Mesenchymal stem cell (in vitro differentiated cells and primary cell): ENCODE measurements around the gene SLC50A1.
"Not testable (repeated sequence)": the region's sequence is repeated elsewhere in the genome, so short reads cannot be mapped to it uniquely, and the experiment has no call there.

ENCODE experiments used
- DNase-seq: peaks from one replicate; pipeline ENCODE4 v3.0.0-alpha.2; 2013
- H2AFZ ChIP-seq: one replicate; pipeline ENCODE4 v1.6.1; 2013; ENCODE audit warnings: low read depth, mild to moderate bottlenecking, control low read depth, inconsistent platforms, low read length, moderate library complexity
- H2AK5ac ChIP-seq: 2 replicates; pipeline ENCODE4 v1.6.1; 2013; ENCODE audit warnings: low read length, moderate library complexity, mild to moderate bottlenecking, inconsistent platforms; ENCODE audit not compliant: severe bottlenecking
- H2BK120ac ChIP-seq: one replicate; pipeline ENCODE4 v1.6.1; 2013; ENCODE audit warnings: low read depth, mild to moderate bottlenecking, inconsistent platforms, low read length, moderate library complexity
- H2BK12ac ChIP-seq, 2 experiments: one replicate each; pipeline ENCODE4 v1.6.1; 2013; ENCODE audit warnings: inconsistent platforms in 2 of 2, low read length in 2 of 2, mild to moderate bottlenecking in 2 of 2, moderate library complexity in 2 of 2, control low read depth in 1 of 2
- H2BK15ac ChIP-seq: one replicate; pipeline ENCODE4 v1.6.1; 2013; ENCODE audit warnings: mild to moderate bottlenecking, low read depth, inconsistent platforms; ENCODE audit not compliant: poor library complexity, severe bottlenecking
- H2BK5ac ChIP-seq: 2 replicates; pipeline ENCODE4 v1.6.1; 2013; ENCODE audit warnings: low read depth, mild to moderate bottlenecking, low read length, control low read depth, inconsistent platforms; ENCODE audit not compliant: poor library complexity, severe bottlenecking
- H3K14ac ChIP-seq, 2 experiments: one replicate each; pipeline ENCODE4 v1.6.1; 2013; ENCODE audit warnings: inconsistent platforms in 2 of 2, low read length in 2 of 2, control low read depth in 1 of 2, mild to moderate bottlenecking in 1 of 2, moderate library complexity in 1 of 2
- H3K18ac ChIP-seq, 2 experiments: one replicate each; pipeline ENCODE4 v1.6.1; 2013; ENCODE audit warnings: inconsistent platforms in 2 of 2, low read length in 2 of 2, control low read depth in 1 of 2, low read depth in 1 of 2, mild to moderate bottlenecking in 1 of 2
- H3K23ac ChIP-seq, 2 experiments: one replicate each; pipeline ENCODE4 v1.6.1; 2013; ENCODE audit warnings: inconsistent platforms in 2 of 2, low read length in 2 of 2, mild to moderate bottlenecking in 2 of 2, moderate library complexity in 2 of 2, control low read depth in 1 of 2
- H3K27ac ChIP-seq: 2 replicates; pipeline ENCODE4 v1.5.1; 2013; ENCODE audit warnings: mild to moderate bottlenecking, moderate library complexity, low read length, control low read depth, inconsistent platforms; ENCODE audit not compliant: poor library complexity, severe bottlenecking
- H3K27me3 ChIP-seq, 2 experiments: 2 replicates each; pipeline versions ENCODE4 v1.6.1 to v1.7.0; 2013; ENCODE audit warnings: low read length in 2 of 2, mild to moderate bottlenecking in 2 of 2, moderate library complexity in 2 of 2, control low read depth in 1 of 2, inconsistent platforms in 1 of 2; ENCODE audit not compliant: control insufficient read depth in 1 of 2, insufficient read depth in 1 of 2
- H3K36me3 ChIP-seq, 2 experiments: 2 replicates each; pipeline versions ENCODE4 v1.6.1 to v1.7.0; 2013; ENCODE audit warnings: low read length in 2 of 2, control low read depth in 1 of 2, inconsistent platforms in 1 of 2, low read depth in 1 of 2, mild to moderate bottlenecking in 1 of 2; ENCODE audit not compliant: insufficient read depth in 2 of 2, control insufficient read depth in 1 of 2
- H3K4ac ChIP-seq, 2 experiments: one replicate each; pipeline ENCODE4 v1.6.1; 2013; ENCODE audit warnings: inconsistent platforms in 2 of 2, low read length in 2 of 2, mild to moderate bottlenecking in 2 of 2, moderate library complexity in 2 of 2, control low read depth in 1 of 2, low read depth in 1 of 2
- H3K4me1 ChIP-seq: 2 replicates; pipeline ENCODE4 v1.6.1; 2013; ENCODE audit warnings: low read depth, low read length, control low read depth; ENCODE audit not compliant: control insufficient read depth, insufficient read depth
- H3K4me2 ChIP-seq: 2 replicates; pipeline ENCODE4 v1.6.1; 2013; ENCODE audit warnings: low read length, mild to moderate bottlenecking, inconsistent platforms; ENCODE audit not compliant: poor library complexity, severe bottlenecking
- H3K4me3 ChIP-seq, 2 experiments: 2 replicates each; pipeline versions ENCODE4 v1.5.1 to v1.7.0; 2013; ENCODE audit warnings: low read length in 2 of 2, mild to moderate bottlenecking in 2 of 2, control low read depth in 1 of 2, low read depth in 1 of 2; ENCODE audit not compliant: insufficient read depth in 1 of 2
- H3K79me1 ChIP-seq: replicated peaks from 2 replicates; pipeline ENCODE4 v1.6.1; 2013; ENCODE audit warnings: mild to moderate bottlenecking, control low read depth, low read length, inconsistent platforms; ENCODE audit not compliant: poor library complexity, severe bottlenecking
- H3K9ac ChIP-seq: 2 replicates; pipeline ENCODE4 v1.7.0; 2013; ENCODE audit warnings: mild to moderate bottlenecking, low read length, moderate library complexity
- H3K9me3 ChIP-seq: 2 replicates; pipeline ENCODE4 v1.7.0; 2013; ENCODE audit warnings: mild to moderate bottlenecking, low read length; ENCODE audit not compliant: control insufficient read depth
- H4K8ac ChIP-seq: one replicate; pipeline ENCODE4 v1.6.1; 2013; ENCODE audit warnings: inconsistent platforms, mild to moderate bottlenecking, low read length, moderate library complexity
- H4K91ac ChIP-seq: one replicate; pipeline ENCODE4 v1.6.1; 2013; ENCODE audit warnings: mild to moderate bottlenecking, low read length, inconsistent platforms
- WGBS: methylation state at CpG from one replicate; pipeline ENCODE4 v1.1.7; 2013; ENCODE audit warnings: mixed read lengths; 5-methylcytosine and 5-hydroxymethylcytosine counted together

SLC50A1 gene

GRCh38 chr1:155117610-155118009 lies 18.0 kb upstream of the SLC50A1 start:
- Histone ChIP-seq H3K27ac (no peak overlapping the region), H3K4me2 (no peak overlapping the region), H2AFZ (no peak overlapping the region), H3K4me3 (no peak overlapping the region), H2BK15ac (no peak overlapping the region), H3K9me3 (no peaks in the 10 kb centered on the region), H2BK5ac (no peak overlapping the region), H3K79me1 (no peaks in the 10 kb centered on the region), H2AK5ac (no peak overlapping the region), H3K27me3 (peaks cover 42 to 62% of the 10 kb centered on the region in 2 experiments), H2BK120ac (no peak overlapping the region), H4K8ac (no peak overlapping the region), H3K9ac (no peak overlapping the region), H3K18ac (no peak overlapping the region), H3K14ac (no peak overlapping the region), H3K4ac (no peak overlapping the region), H3K4me1 (no peaks in the 10 kb centered on the region), H3K23ac (no peak overlapping the region), H2BK12ac (no peak overlapping the region), H3K36me3 (no peaks in the 10 kb centered on the region), H4K91ac (no peak overlapping the region)
- DNase-seq = no peak
- 60% methylated on average over 4 of the region's 4 CpGs for WGBS

GRCh38 chr1:155118090-155118489 lies 17.6 kb upstream of the SLC50A1 start:
- WGBS = 81% methylated on average over 7 of the region's 7 CpGs
- not testable (repeated sequence) for H3K36me3 ChIP-seq

GRCh38 chr1:155120253-155120652 lies 15.4 kb upstream of the SLC50A1 start:
- Histone ChIP-seq H2AFZ (no peak overlapping the region), H2AK5ac (no peak overlapping the region), H3K23ac (no peak overlapping the region), H3K4ac (no peak overlapping the region), H2BK120ac (no peak overlapping the region), H3K36me3 (no peaks in the 10 kb centered on the region), H2BK15ac (no peak overlapping the region), H4K8ac (no peak overlapping the region), H3K79me1 (no peaks in the 10 kb centered on the region), H3K18ac (no peak overlapping the region), H3K4me1 (peaks cover 7% of the 10 kb centered on the region), H3K27me3 (peaks cover 52 to 80% of the 10 kb centered on the region in 2 experiments), H2BK5ac (no peak overlapping the region), H3K4me3 (no peak overlapping the region), H3K9ac (no peak overlapping the region), H3K14ac (no peak overlapping the region), H2BK12ac (no peak overlapping the region), H4K91ac (no peak overlapping the region), H3K4me2 (no peak overlapping the region), H3K9me3 (no peaks in the 10 kb centered on the region), H3K27ac (no peak overlapping the region)
- WGBS = 87% methylated on average over 4 of the region's 6 CpGs
- no peak for DNase-seq

More at GRCh38 chr1:155118090-155118489, 17.6 kb upstream of the SLC50A1 start:
- H3K9ac ChIP-seq, H3K27ac ChIP-seq, H3K4ac ChIP-seq, H4K91ac ChIP-seq, H3K23ac ChIP-seq, DNase-seq, H2BK12ac ChIP-seq, H2BK5ac ChIP-seq, H3K79me1 ChIP-seq, H3K14ac ChIP-seq, H2BK120ac ChIP-seq, H2AK5ac ChIP-seq, H4K8ac ChIP-seq, H3K4me2 ChIP-seq, H3K18ac ChIP-seq, H3K4me1 ChIP-seq, H3K4me3 ChIP-seq, H2AFZ ChIP-seq, H3K9me3 ChIP-seq, H2BK15ac ChIP-seq: not testable (repeated sequence)
- H3K27me3 ChIP-seq = peaks cover 42 to 67% of the 10 kb centered on the region in 2 experiments

- Histone ChIP-seq H3K23ac (no peak overlapping the region), H2BK15ac (no peak overlapping the region), H2BK120ac (no peak overlapping the region), H3K9me3 (no peaks in the 10 kb centered on the region), H3K36me3 (no peaks in the 10 kb centered on the region), H4K91ac (no peak overlapping the region), H3K79me1 (no peaks in the 10 kb centered on the region), H4K8ac (no peak overlapping the region), H3K4me2 (no peak overlapping the region), H3K4me3 (no peak overlapping the region), H3K14ac (no peak overlapping the region), H3K27me3 (peaks cover 61 to 83% of the 10 kb centered on the region in 2 experiments), H3K18ac (no peak overlapping the region), H2BK5ac (no peak overlapping the region), H3K4ac (no peak overlapping the region), H3K4me1 (peaks cover 16% of the 10 kb centered on the region), H2AFZ (no peak overlapping the region), H2AK5ac (no peak overlapping the region), H2BK12ac (no peak overlapping the region), H3K27ac (no peak overlapping the region), H3K9ac (no peak overlapping the region)
- WGBS = 95% methylated on average over 2 of the region's 2 CpGs
- DNase-seq = no peak
These were observed 14.4 kb upstream of the SLC50A1 start for GRCh38 chr1:155121249-155121648.
